Suprapubic skin (tissue), 4 donors: ENCODE data around the gene TNS3.

Experiments
- EP300 ChIP-seq: sonication (generic); formaldehyde crosslinking; IDR thresholded peaks from one replicate; pipeline ENCODE4 v1.6.1; 2017; ENCODE audit warnings: antibody characterized with exemption
- POLR2A ChIP-seq, 2 donors: fragments of 450-650 bp; IDR thresholded peaks; one replicate each; pipeline ENCODE4 v1.6.1; 2017; ENCODE audit warnings: antibody characterized with exemption in 2 of 2, mild to moderate bottlenecking in 2 of 2, moderate library complexity in 2 of 2
- POLR2AphosphoS5 ChIP-seq, 3 donors: sonication (generic); formaldehyde crosslinking; IDR thresholded peaks; one replicate each; pipeline ENCODE4 v1.6.1; 2017; ENCODE audit warnings: antibody characterized with exemption in 3 of 3
- TF ChIP-seq, protein P1 (sequence below), 2 donors: fragments of 200-600 bp in 1 of 2; fragments of 450-650 bp in 1 of 2; sonication (generic) in 1 of 2; IDR thresholded peaks; one replicate each; pipeline ENCODE4 v1.5.1; 2016 to 2019; ENCODE audit warnings: antibody characterized with exemption in 2 of 2, mild to moderate bottlenecking in 1 of 2, moderate library complexity in 1 of 2

DNA sequence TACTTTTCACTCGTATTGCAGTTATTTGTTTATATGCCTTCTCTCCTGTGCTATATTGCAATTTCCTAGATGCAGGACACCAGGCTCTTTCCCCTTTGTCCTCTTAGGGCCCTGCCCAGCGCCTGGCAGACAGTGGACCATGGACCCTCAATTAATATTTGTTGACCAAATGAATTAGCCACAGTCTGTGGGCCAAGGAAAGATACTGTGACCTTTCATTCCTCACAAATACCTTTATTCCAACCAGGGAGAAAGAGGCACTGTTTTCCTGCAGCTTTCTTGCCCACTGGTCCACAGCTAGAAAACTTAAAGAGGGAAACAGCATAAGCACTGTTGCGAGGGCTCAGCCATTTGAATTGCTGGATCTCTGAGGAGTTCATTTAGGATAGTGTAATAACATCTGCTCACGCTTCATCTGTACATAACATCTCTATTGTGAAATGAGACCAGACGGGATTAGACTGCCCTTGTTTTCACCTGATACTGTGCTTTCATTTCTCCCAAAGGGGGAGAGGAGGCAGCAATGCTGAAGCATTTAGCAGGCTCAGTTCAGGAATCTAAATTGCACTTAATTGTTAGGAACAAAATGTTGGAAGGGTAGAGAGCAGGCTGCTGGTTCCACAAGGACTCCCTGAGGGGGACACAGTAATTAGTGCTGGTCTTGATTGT lies 46.7 kb downstream of the TNS3 start:
- TF ChIP-seq, protein P1, sequence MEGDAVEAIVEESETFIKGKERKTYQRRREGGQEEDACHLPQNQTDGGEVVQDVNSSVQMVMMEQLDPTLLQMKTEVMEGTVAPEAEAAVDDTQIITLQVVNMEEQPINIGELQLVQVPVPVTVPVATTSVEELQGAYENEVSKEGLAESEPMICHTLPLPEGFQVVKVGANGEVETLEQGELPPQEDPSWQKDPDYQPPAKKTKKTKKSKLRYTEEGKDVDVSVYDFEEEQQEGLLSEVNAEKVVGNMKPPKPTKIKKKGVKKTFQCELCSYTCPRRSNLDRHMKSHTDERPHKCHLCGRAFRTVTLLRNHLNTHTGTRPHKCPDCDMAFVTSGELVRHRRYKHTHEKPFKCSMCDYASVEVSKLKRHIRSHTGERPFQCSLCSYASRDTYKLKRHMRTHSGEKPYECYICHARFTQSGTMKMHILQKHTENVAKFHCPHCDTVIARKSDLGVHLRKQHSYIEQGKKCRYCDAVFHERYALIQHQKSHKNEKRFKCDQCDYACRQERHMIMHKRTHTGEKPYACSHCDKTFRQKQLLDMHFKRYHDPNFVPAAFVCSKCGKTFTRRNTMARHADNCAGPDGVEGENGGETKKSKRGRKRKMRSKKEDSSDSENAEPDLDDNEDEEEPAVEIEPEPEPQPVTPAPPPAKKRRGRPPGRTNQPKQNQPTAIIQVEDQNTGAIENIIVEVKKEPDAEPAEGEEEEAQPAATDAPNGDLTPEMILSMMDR (IDR thresholded peaks at IDR 0.05) = no peak
- TF ChIP-seq POLR2AphosphoS5 (IDR thresholded peaks at IDR 0.05) (no peak), EP300 (no peak), POLR2A (IDR thresholded peaks at IDR 0.05) (no peak)
